SKM-1 treated with dmso at 0.1 percent for 144 hours (cell line): ENCODE measurements around the gene CPEB3.
A peak's percentile ranks its signal among the peaks of the same experiment; 100 is the strongest.
"Not testable (repeated sequence)": the region's sequence is repeated elsewhere in the genome, so short reads cannot be mapped to it uniquely, and the experiment has no call there.

Experiments used
- DNase-seq: peaks from one replicate; lab custom pipeline; 2025; ENCODE audit not compliant: unreplicated experiment; lab: John Stamatoyannopoulos, UW

The CPEB3 gene

DNA sequence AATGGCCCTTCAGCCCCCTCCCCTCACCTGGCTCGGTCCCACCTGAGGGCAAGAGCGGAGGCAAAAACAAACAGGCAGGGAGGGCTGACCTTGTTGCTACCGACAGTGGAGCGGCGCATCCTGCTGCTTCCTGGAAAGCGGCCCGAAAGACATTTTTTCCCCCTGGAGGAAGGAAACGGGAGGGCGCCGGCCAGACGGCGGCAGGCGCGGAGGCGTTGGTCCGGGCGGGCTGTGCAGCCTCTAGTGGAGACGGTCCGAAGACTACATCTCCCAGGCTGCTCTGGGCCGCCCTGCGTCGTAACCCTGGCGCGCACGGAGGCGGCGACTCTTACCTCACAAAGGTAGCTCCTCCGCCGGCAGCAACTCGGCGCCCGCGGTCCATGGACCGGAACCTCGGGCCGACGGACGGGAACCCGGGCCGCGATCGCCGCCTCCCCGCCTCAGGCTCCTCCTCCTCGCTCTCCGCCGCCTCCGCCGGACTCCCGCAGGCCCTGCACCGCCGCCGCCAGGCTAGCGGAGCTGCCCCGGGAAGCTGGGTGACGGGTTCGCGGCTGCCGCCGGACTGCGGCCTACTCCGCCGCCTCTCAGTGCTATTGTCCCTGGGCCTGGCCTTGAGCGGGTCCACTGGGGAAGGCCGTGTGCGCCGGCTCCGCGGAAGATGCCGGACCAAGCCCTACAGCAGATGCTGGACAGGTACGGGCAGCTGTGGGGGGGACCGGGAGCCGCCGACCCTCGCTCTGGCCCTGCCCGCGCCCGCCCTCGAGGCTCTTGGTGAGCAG, at the start of gene CPEB3, which contains the start of gene MARCHF5:
TSS of gene CPEB3 (minus strand) at position 242 of the 779 bp plus-strand sequence. CDS start 50,728 bp downstream, outside the sequence.
TSS of gene MARCHF5 (plus strand) at position 331 of the 779 bp plus-strand sequence. CDS start at position 659, 328 bp downstream.
- peak; percentile 96 for DNase-seq

- DNase-seq, result not testable (repeated sequence)
These were observed 39.0 kb upstream of the CPEB3 start for GRCh38 chr10:92329927-92330326.

GRCh38 chr10:92328993-92329392, 38.1 kb upstream of the CPEB3 start:
- DNase-seq, result no peak

DNA sequence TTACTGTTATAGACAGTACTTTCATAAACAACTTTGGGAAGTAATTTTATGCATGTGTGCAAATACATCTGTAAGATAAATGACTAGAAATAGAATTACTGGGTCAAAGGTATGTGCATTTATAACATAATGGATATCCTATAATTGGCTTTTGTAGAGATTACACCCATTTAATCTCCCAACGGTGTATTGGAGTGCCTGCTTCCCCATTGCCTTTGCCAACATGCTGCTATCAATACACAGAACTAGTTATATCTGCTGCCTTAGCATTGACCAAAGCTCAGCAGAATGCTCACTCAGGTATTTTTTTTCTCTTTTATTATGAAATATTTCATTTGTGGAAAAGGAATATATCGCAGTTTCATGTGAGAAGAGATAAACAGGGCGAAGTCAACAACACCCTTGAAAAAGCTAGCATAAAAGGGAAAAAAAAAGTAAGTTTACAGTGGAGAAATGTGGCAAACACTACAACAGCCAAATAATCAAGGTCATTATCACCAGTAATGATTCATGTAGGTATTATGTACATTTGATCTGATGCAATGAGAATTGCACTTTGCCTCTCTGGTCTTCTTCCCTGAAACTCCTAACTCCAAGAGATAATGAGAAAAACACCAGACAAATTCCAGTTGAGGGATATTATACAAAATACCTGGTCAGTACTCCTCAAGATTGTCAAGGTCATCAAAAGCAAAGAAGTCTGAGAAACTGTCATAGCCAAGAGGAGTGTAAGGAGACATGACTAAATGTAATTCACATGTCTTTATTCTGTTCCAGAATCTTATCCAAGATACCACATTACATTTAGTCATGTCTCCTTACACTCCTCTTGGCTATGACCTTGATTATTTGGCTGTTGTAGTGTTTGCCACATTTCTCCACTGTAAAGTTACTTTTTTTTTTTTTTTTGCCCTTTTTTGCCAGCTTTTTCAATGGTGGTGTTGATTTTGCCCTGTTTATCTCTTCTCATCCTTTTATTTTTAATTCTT, 36.9 kb upstream of the CPEB3 start:
- no peak for DNase-seq

- no peak for DNase-seq
These were observed 32.2 kb upstream of the CPEB3 start for GRCh38 chr10:92323079-92323478.

DNA sequence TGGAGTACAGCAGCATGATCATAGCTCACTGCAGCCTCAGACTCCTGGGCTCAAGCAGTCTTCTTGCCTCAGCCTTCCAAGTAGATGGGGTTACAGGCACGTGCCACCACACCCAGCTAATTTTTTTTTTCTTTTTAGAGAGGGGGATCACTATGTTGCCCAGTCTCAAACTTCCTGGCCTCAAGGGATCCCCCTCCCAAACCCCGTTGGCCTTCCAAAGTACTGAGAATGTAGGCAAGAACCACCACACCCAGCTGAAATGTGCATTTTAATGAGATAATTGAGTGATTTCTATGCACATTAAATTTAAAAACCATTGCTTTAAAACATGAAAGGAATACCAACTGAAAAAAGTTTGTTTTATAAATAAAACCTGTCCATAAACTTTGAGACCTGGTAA, 25.7 kb upstream of the CPEB3 start:
- DNase-seq, result no peak

- no peak for DNase-seq
These were observed 22.9 kb upstream of the CPEB3 start for GRCh38 chr10:92313750-92314149.

- no peak for DNase-seq
These were observed 18.4 kb upstream of the CPEB3 start for GRCh38 chr10:92309272-92309671.

GRCh38 chr10:92305133-92306072, 14.5 kb upstream of the CPEB3 start:
- DNase-seq, result no peak

DNA sequence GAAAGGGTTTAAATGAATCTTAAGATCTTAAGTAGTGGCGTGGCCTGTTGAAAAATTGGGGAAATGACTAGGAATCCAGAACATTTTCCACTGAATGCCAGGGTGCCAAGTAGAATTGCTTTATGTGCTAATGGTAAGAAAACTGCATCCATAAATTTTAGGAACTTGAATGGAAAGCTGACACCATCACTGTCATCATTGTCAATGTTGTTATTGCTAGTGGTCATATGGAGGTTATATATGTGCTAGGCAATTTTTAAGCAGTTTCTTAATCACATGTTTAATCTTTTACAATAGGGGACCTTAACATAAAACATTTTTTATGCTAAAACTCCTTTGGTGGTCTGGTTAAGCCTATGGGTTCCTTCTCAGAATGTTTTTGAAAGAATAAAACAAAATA, 13.2 kb upstream of the CPEB3 start:
- no peak for DNase-seq

DNA sequence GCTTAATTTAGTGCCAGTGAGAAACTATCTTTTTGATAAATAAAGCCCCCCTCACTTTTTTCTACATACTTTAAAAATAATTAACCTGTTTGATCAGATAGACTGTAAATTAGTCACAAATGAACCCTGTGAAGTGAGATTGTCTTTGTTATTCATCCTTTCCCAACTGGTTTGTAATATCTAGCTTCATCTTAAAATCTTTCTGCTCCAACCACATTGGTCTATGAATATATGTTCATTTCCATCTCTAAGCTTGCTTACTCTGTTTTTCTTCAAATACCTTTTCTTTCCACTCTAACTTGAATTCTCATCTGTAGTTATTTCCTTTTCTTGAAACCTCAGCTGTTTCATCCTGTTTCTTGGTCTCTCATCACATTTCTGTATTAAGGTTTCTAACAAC, 12.2 kb upstream of the CPEB3 start:
- DNase-seq, result no peak

- DNase-seq, result no peak
These were observed 7.6 kb upstream of the CPEB3 start for GRCh38 chr10:92298487-92298886.

DNA sequence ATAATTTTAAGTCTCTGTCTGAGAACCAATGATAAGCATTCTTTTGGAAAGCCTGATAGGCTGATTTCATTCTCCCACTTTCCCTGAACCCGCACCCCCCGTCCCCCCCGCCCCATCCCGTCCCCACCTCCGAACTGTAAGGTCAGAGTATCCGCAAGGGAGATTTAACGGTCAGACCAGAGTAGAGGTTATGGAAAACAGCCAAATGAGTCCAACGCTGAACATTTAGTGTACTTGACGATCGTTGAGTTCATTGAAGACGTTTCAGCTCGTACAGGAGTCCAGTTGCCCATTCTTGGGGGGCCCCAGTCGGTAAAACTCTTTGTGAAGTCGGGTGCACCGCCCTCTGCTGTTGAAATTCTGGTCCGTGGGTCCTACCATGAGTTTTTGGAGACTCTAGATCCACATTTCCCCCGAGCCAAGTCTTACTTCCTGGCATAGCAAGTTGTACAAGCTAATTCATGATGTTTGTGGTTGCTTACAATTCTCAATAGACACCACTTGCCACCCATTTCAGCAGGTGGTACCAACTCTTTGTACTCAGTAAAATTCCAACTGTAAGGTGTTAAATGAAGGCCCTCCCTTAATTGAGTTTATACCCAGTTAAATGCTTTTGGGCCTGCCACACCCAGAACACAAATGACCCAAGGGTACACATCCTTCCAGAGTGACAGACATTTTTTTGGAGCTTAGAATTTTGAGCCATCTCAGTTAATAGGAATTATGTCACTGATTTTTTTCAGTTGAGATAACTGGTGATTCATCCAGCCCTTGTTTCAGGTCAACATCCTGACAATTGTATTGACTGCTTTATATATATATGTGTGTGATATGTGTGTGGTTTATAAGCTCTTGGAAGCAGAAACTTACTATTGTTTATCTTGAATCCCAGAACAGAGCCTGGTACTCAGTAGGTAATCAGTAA, 1.3 kb upstream of the CPEB3 start:
- DNase-seq, result peak; percentile 26

DNA sequence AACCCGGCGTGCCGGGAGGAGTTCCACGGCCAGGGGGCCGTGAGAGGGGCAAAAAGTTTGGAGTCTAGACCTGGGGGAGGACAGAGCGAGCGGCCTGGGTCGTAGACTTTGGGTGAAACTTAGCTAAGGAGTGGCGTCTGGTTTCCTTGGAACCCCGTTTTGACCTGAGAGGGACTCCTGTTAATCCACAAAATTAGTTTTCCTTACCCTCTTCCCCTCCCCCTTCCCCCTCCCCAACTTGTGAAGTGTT, 663 bp upstream of the CPEB3 start:
- no peak for DNase-seq

DNA sequence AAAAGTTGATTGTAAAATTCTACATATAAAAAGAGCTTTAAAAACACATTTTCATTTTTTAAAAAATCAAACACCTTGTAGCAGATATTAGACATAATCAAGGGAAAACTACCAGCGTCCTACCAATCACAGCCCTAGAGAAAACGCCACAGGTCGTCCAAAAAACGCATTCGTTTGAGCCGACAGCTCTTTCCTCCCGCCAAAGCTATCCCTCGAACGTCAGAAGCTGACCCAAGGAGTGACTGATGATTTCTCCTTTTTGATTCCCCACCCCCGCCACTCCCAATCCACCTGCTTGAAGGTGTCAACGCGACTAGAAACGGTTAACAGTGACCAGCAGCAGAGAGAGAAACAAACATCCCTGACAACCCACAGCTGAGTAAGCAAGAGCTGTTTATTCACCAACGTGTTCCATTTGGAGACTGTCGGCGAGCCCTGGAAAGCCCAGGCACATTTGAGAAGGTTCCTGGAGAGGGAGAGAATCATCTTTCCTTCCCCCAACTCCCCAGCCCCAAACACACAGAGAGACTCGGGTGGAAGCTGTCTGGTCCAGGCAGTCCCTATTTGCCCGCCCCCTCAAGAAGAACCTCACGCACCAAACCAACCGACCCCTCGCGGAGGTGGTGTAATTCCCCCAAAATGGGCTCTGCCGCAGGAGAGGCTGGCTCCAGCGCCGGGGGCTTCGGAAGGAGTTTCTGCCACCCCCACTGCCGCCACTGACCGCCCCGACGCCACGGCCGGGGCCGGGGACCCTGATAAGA, 622 bp downstream of the CPEB3 start:
- DNase-seq, result peak; percentile 40

DNA sequence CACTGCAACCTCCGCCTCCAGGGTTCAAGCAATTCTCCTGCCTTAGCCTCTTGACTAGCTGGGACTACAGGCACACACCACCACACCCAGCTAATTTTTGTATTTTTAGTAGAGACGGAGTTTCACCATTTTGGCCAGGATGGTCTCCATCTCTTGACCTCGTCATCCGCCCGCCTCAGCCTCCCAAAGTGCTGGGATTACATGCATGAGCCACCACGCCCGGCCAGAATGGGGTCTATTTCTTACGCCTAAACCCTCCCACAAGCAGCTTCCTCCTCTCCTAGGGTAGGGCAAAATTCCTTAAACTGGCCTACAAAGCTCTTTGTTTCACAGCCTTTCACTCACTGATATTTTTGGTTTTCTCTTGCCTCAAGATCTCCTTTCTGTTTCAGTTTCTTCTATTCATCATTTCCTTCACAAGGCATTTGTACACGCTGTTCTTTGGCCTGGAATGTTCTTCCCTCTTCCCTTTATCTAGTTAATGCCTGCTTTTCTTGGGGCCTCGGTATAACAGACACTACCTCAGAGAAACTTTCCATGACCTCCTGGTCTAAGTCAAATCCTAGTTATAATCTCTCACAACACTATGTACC, 6.7 kb downstream of the CPEB3 start:
- no peak for DNase-seq

DNA sequence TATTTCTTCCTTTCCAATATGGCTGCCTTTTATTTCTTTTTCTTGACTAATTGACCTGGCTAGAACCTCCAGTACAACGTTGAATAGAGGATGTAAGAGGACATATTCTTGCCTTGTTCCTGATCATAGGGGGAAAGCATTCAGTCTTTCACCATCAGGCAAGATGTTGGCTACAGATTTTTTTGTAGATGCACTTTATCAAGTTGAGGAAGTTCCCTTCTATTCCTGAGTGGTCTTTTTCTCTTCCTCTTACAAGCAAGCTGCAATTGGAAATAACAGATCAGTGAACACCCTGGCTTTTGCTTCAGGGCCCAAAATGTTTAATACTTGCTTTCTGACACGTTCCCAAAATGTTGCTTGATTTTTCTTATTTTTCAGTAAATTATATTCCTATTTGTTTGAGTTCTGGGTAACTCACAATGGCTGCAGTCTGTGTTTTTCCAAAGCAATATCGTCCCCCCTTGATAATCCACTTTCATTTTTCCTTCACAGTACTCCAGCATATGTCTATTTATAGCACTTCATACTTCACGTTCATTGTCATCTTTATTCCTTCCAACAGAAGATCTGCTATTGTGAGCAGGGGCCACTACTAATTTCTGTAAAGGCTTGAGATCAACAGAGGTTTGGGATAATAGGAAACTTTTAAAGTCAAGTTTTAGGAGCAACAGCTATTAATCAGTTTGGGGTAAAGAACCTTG, 11.7 kb downstream of the CPEB3 start:
- peak; percentile 4 for DNase-seq

GRCh38 chr10:92274071-92274470, 16.8 kb downstream of the CPEB3 start:
- DNase-seq, result no peak
